ENCODE data around the gene MATCAP1. TPM values are rescaled to one million over a fixed set of nuclear protein-coding genes. Genes with fewer than 3 reads are reported as not detected.

The MATCAP1 gene
- total RNA-seq, 2 experiments from 2014 or later: 38.6 to 56.0 TPM

GRCh38 chr16:67202956-67203493, 19.3 kb upstream of the MATCAP1 start:
- Mint-ChIP-seq H3K27me3 (no peaks in the 10 kb centered on the region), H3K9me3 (ENCODE audit: low read depth) (no peaks in the 10 kb centered on the region), H3K27ac (no peak overlapping the region), H3K36me3 (peaks cover 9% of the 10 kb centered on the region), H3K4me1 (no peaks in the 10 kb centered on the region), H3K4me3 (no peak overlapping the region)
- CTCF ChIA-PET: interaction anchor here (1.2 kb wide), 1 partner anchor 9 kb away, joined by 3 read pairs; no protein-coding TSS in a partner anchor
- no peak for DNase-seq
- no peak for ATAC-seq

- H3K27ac Mint-ChIP-seq: no peak overlapping the region
- H3K4me3 Mint-ChIP-seq: no peak overlapping the region
- H3K9me3 Mint-ChIP-seq (ENCODE audit: low read depth): no peaks in the 10 kb centered on the region
- no peaks in the 10 kb centered on the region for H3K27me3 Mint-ChIP-seq
- no peak for ATAC-seq
- H3K36me3 Mint-ChIP-seq: peaks cover 14% of the 10 kb centered on the region
- CTCF ChIA-PET: interaction anchor here (1.2 kb wide), 1 partner anchor 9 kb away, joined by 3 read pairs; no protein-coding TSS in a partner anchor
- no peak for DNase-seq
- H3K4me1 Mint-ChIP-seq: no peaks in the 10 kb centered on the region
Measured at GRCh38 chr16:67202426-67202825, 18.7 kb upstream of the MATCAP1 start.

GRCh38 chr16:67201411-67202345, 17.9 kb upstream of the MATCAP1 start:
- H3K9me3 Mint-ChIP-seq (ENCODE audit: low read depth): no peaks in the 10 kb centered on the region
- no peaks in the 10 kb centered on the region for H3K27me3 Mint-ChIP-seq
- CTCF ChIA-PET: no interaction called here
- H3K36me3 Mint-ChIP-seq: peaks cover 19% of the 10 kb centered on the region
- DNase-seq (no peak), ATAC-seq (no peak)
- H3K4me3 Mint-ChIP-seq: no peak overlapping the region
- H3K27ac Mint-ChIP-seq: no peak overlapping the region
- peaks cover 4% of the 10 kb centered on the region for H3K4me1 Mint-ChIP-seq

- CTCF ChIA-PET: no interaction called here
- H3K36me3 Mint-ChIP-seq: peaks cover 29% of the 10 kb centered on the region
- no peak for ATAC-seq
- no peaks in the 10 kb centered on the region for H3K9me3 Mint-ChIP-seq (ENCODE audit: low read depth)
- DNase-seq: no peak
- no peaks in the 10 kb centered on the region for H3K27me3 Mint-ChIP-seq
- H3K4me1 Mint-ChIP-seq: peaks cover 15% of the 10 kb centered on the region
- no peak overlapping the region for H3K27ac Mint-ChIP-seq
- no peak overlapping the region for H3K4me3 Mint-ChIP-seq
Measured at GRCh38 chr16:67200491-67200890, 16.7 kb upstream of the MATCAP1 start.

GRCh38 chr16:67199808-67200198, 16.0 kb upstream of the MATCAP1 start:
- DNase-seq (no peak), ATAC-seq (no peak)
- peaks cover 35% of the 10 kb centered on the region for H3K36me3 Mint-ChIP-seq
- no peak overlapping the region for H3K4me3 Mint-ChIP-seq
- no peaks in the 10 kb centered on the region for H3K9me3 Mint-ChIP-seq (ENCODE audit: low read depth)
- H3K4me1 Mint-ChIP-seq: peaks cover 20% of the 10 kb centered on the region
- CTCF ChIA-PET: interaction anchor here (2.7 kb wide), 1 partner anchor 9 kb away, joined by 9 read pairs; no protein-coding TSS in a partner anchor
- no peaks in the 10 kb centered on the region for H3K27me3 Mint-ChIP-seq
- H3K27ac Mint-ChIP-seq: no peak overlapping the region

GRCh38 chr16:67199011-67199807, 15.4 kb upstream of the MATCAP1 start, which contains the start of gene ELMO3:
ELMO3 (plus strand) TSS chr16:67199131; CDS start chr16:67199327, 196 bp downstream.
- no peaks in the 10 kb centered on the region for H3K9me3 Mint-ChIP-seq (ENCODE audit: low read depth)
- DNase-seq (no peak), ATAC-seq (no peak)
- H3K4me3 Mint-ChIP-seq: no peak within 1 kb of the TSS
- peaks cover 26% of the 10 kb centered on the region for H3K4me1 Mint-ChIP-seq
- CTCF ChIA-PET: interaction anchor here (1.0 to 3.2 kb wide), 5 partner anchors 9 to 246 kb away, joined by 4 to 19 read pairs (median 6); partner anchors contain the start of genes FHOD1 and TMEM208
- peaks cover 39% of the 10 kb centered on the region for H3K36me3 Mint-ChIP-seq
- no peak within 1 kb of the TSS for H3K27ac Mint-ChIP-seq
- H3K27me3 Mint-ChIP-seq: no peaks in the 10 kb centered on the region

- CTCF ChIA-PET: interaction anchor here (0.8 to 3.2 kb wide), 8 partner anchors 10 to 245 kb away, joined by 3 to 19 read pairs (median 4); partner anchors contain the start of genes FHOD1 and TMEM208
- peaks cover 44% of the 10 kb centered on the region for H3K36me3 Mint-ChIP-seq
- H3K4me3 Mint-ChIP-seq: no peak overlapping the region
- H3K4me1 Mint-ChIP-seq: peaks cover 36% of the 10 kb centered on the region
- ATAC-seq (peak; percentile 28), DNase-seq (no peak)
- H3K27ac Mint-ChIP-seq: no peak overlapping the region
- H3K27me3 Mint-ChIP-seq: no peaks in the 10 kb centered on the region
- no peaks in the 10 kb centered on the region for H3K9me3 Mint-ChIP-seq (ENCODE audit: low read depth)
Measured at GRCh38 chr16:67198238-67198734, 14.5 kb upstream of the MATCAP1 start.

- ATAC-seq (no peak), DNase-seq (no peak)
- Mint-ChIP-seq H3K4me3 (no peak overlapping the region), H3K4me1 (peaks cover 41% of the 10 kb centered on the region), H3K27ac (no peak overlapping the region), H3K9me3 (ENCODE audit: low read depth) (no peaks in the 10 kb centered on the region), H3K36me3 (peaks cover 46% of the 10 kb centered on the region), H3K27me3 (no peaks in the 10 kb centered on the region)
- CTCF ChIA-PET: interaction anchor here (0.7 to 3.2 kb wide), 7 partner anchors 11 to 244 kb away, joined by 3 to 19 read pairs (median 5); partner anchors contain the start of gene FHOD1
Measured at GRCh38 chr16:67197704-67198103, 13.9 kb upstream of the MATCAP1 start.

GRCh38 chr16:67196881-67197280, 13.1 kb upstream of the MATCAP1 start:
- H3K4me3 Mint-ChIP-seq: no peak overlapping the region
- H3K27me3 Mint-ChIP-seq: no peaks in the 10 kb centered on the region
- ATAC-seq (no peak), DNase-seq (no peak)
- CTCF ChIA-PET: interaction anchor here (0.7 to 3.2 kb wide), 3 partner anchors 11 to 49 kb away, joined by 3 to 19 read pairs (median 9); partner anchors contain the start of gene FHOD1
- H3K9me3 Mint-ChIP-seq (ENCODE audit: low read depth): no peaks in the 10 kb centered on the region
- peaks cover 45% of the 10 kb centered on the region for H3K4me1 Mint-ChIP-seq
- peaks cover 48% of the 10 kb centered on the region for H3K36me3 Mint-ChIP-seq
- H3K27ac Mint-ChIP-seq: no peak overlapping the region

- Mint-ChIP-seq H3K4me1 (peaks cover 52% of the 10 kb centered on the region), H3K27ac (peak overlapping the region; percentile 47), H3K27me3 (no peaks in the 10 kb centered on the region), H3K9me3 (ENCODE audit: low read depth) (no peaks in the 10 kb centered on the region), H3K4me3 (no peak overlapping the region), H3K36me3 (peaks cover 46% of the 10 kb centered on the region)
- ATAC-seq: no peak
- CTCF ChIA-PET: interaction anchor here (1.0 to 4.0 kb wide), 2 partner anchors 29 to 50 kb away, joined by 3 to 25 read pairs; partner anchors contain the start of gene FHOD1
- no peak for DNase-seq
Measured at GRCh38 chr16:67195676-67196075, 11.9 kb upstream of the MATCAP1 start.

GRCh38 chr16:67194260-67194659, 10.5 kb upstream of the MATCAP1 start:
- peaks cover 41% of the 10 kb centered on the region for H3K36me3 Mint-ChIP-seq
- no peak for DNase-seq
- no peak for ATAC-seq
- peaks cover 52% of the 10 kb centered on the region for H3K4me1 Mint-ChIP-seq
- H3K27ac Mint-ChIP-seq: peak overlapping the region; percentile 89
- CTCF ChIA-PET: interaction anchor here (1.0 to 4.0 kb wide), 5 partner anchors 9 to 52 kb away, joined by 3 to 25 read pairs (median 3); partner anchors contain the start of gene FHOD1
- peak overlapping the region; percentile 98 for H3K4me3 Mint-ChIP-seq
- H3K27me3 Mint-ChIP-seq: no peaks in the 10 kb centered on the region
- H3K9me3 Mint-ChIP-seq (ENCODE audit: low read depth): no peaks in the 10 kb centered on the region

GRCh38 chr16:67193536-67193935, 9.8 kb upstream of the MATCAP1 start:
- DNase-seq: no peak
- Mint-ChIP-seq H3K27ac (peak overlapping the region; percentile 89), H3K4me1 (peaks cover 52% of the 10 kb centered on the region), H3K4me3 (peak overlapping the region; percentile 98), H3K27me3 (no peaks in the 10 kb centered on the region), H3K36me3 (peaks cover 41% of the 10 kb centered on the region), H3K9me3 (ENCODE audit: low read depth) (no peaks in the 10 kb centered on the region)
- no peak for ATAC-seq
- CTCF ChIA-PET: interaction anchor here (1.0 to 4.0 kb wide), 13 partner anchors 9 to 363 kb away, joined by 3 to 25 read pairs (median 4); partner anchors contain the start of genes CES3, FBXL8, FHOD1 and MATCAP1
